Measurements from ENCODE around the gene CWC22.
"Not testable (repeated sequence)": the region's sequence is repeated elsewhere in the genome, so short reads cannot be mapped to it uniquely, and the experiment has no call there.

CWC22 gene

GRCh38 chr2:179950391-179950790 lies 56.7 kb downstream of the CWC22 start:
- DNase-seq (ENCODE audit: low read depth) = no peak

GRCh38 chr2:179949438-179949837 lies 57.7 kb downstream of the CWC22 start:
- DNase-seq (ENCODE audit: low read depth) = no peak

GRCh38 chr2:179948058-179948457 lies 59.0 kb downstream of the CWC22 start:
- no peak for DNase-seq (ENCODE audit: low read depth)

- DNase-seq (ENCODE audit: low read depth) = no peak
These were observed 60.1 kb downstream of the CWC22 start for GRCh38 chr2:179946810-179947615.

GRCh38 chr2:179946346-179946745 lies 60.8 kb downstream of the CWC22 start:
- DNase-seq (ENCODE audit: low read depth) = no peak

- no peak for DNase-seq (ENCODE audit: low read depth)
These were observed 67.8 kb downstream of the CWC22 start for GRCh38 chr2:179939259-179939658.

GRCh38 chr2:179938026-179938425 lies 69.1 kb downstream of the CWC22 start:
- DNase-seq (ENCODE audit: low read depth) = no peak

GRCh38 chr2:179936654-179937053 lies 70.4 kb downstream of the CWC22 start:
- DNase-seq (ENCODE audit: low read depth) = no peak

- no peak for DNase-seq (ENCODE audit: low read depth)
These were observed 71.0 kb downstream of the CWC22 start for GRCh38 chr2:179936141-179936540.

GRCh38 chr2:179932786-179933185 lies 74.3 kb downstream of the CWC22 start:
- DNase-seq (ENCODE audit: low read depth) = peak; percentile 67

- DNase-seq (ENCODE audit: low read depth) = no peak
These were observed 75.6 kb downstream of the CWC22 start for GRCh38 chr2:179931502-179931901.

- not testable (repeated sequence) for DNase-seq (ENCODE audit: low read depth)
These were observed 77.1 kb downstream of the CWC22 start for GRCh38 chr2:179929997-179930396.

GRCh38 chr2:179927041-179927440 lies 80.1 kb downstream of the CWC22 start:
- DNase-seq (ENCODE audit: low read depth) = peak; percentile 34

GRCh38 chr2:179925713-179926112 lies 81.4 kb downstream of the CWC22 start:
- no peak for DNase-seq (ENCODE audit: low read depth)

- peak; percentile 65 for DNase-seq (ENCODE audit: low read depth)
These were observed 89.8 kb downstream of the CWC22 start for GRCh38 chr2:179917272-179917671.

GRCh38 chr2:179915395-179915992 lies 91.6 kb downstream of the CWC22 start:
- no peak for DNase-seq (ENCODE audit: low read depth)

GRCh38 chr2:179913809-179914208 lies 93.3 kb downstream of the CWC22 start:
- DNase-seq (ENCODE audit: low read depth) = no peak

- DNase-seq (ENCODE audit: low read depth) = no peak
These were observed 95.5 kb downstream of the CWC22 start for GRCh38 chr2:179911569-179911968.

GRCh38 chr2:179910735-179911113 lies 96.4 kb downstream of the CWC22 start:
- DNase-seq (ENCODE audit: low read depth) = no peak

- no peak for DNase-seq (ENCODE audit: low read depth)
These were observed 97.0 kb downstream of the CWC22 start for GRCh38 chr2:179909845-179910734.

GRCh38 chr2:179900655-179901054 lies 106.4 kb downstream of the CWC22 start:
- DNase-seq (ENCODE audit: low read depth) = no peak

- no peak for DNase-seq (ENCODE audit: low read depth)
These were observed 107.4 kb downstream of the CWC22 start for GRCh38 chr2:179899666-179900065.

GRCh38 chr2:179898873-179899272 lies 108.2 kb downstream of the CWC22 start:
- peak; percentile 4 for DNase-seq (ENCODE audit: low read depth)

Data from stromal cell of bone marrow (primary cell).